Mesenchymal stem cell (in vitro differentiated cells and primary cell): ENCODE results near the gene CHRM3.
"Not testable (repeated sequence)": the region's sequence is repeated elsewhere in the genome, so short reads cannot be mapped to it uniquely, and the experiment has no call there.

Experiments used
- DNase-seq: peaks from one replicate; pipeline ENCODE4 v3.0.0-alpha.2; 2013
- H2AFZ ChIP-seq: one replicate; pipeline ENCODE4 v1.6.1; 2013; ENCODE audit warnings: low read depth, mild to moderate bottlenecking, control low read depth, inconsistent platforms, low read length, moderate library complexity
- H2AK5ac ChIP-seq: 2 replicates; pipeline ENCODE4 v1.6.1; 2013; ENCODE audit warnings: low read length, moderate library complexity, mild to moderate bottlenecking, inconsistent platforms; ENCODE audit not compliant: severe bottlenecking
- H2BK120ac ChIP-seq: one replicate; pipeline ENCODE4 v1.6.1; 2013; ENCODE audit warnings: low read depth, mild to moderate bottlenecking, inconsistent platforms, low read length, moderate library complexity
- H2BK12ac ChIP-seq, 2 experiments: one replicate each; pipeline ENCODE4 v1.6.1; 2013; ENCODE audit warnings: inconsistent platforms in 2 of 2, low read length in 2 of 2, mild to moderate bottlenecking in 2 of 2, moderate library complexity in 2 of 2, control low read depth in 1 of 2
- H2BK15ac ChIP-seq: one replicate; pipeline ENCODE4 v1.6.1; 2013; ENCODE audit warnings: mild to moderate bottlenecking, low read depth, inconsistent platforms; ENCODE audit not compliant: poor library complexity, severe bottlenecking
- H2BK5ac ChIP-seq: 2 replicates; pipeline ENCODE4 v1.6.1; 2013; ENCODE audit warnings: low read depth, mild to moderate bottlenecking, low read length, control low read depth, inconsistent platforms; ENCODE audit not compliant: poor library complexity, severe bottlenecking
- H3K14ac ChIP-seq, 2 experiments: one replicate each; pipeline ENCODE4 v1.6.1; 2013; ENCODE audit warnings: inconsistent platforms in 2 of 2, low read length in 2 of 2, control low read depth in 1 of 2, mild to moderate bottlenecking in 1 of 2, moderate library complexity in 1 of 2
- H3K18ac ChIP-seq, 2 experiments: one replicate each; pipeline ENCODE4 v1.6.1; 2013; ENCODE audit warnings: inconsistent platforms in 2 of 2, low read length in 2 of 2, control low read depth in 1 of 2, low read depth in 1 of 2, mild to moderate bottlenecking in 1 of 2
- H3K23ac ChIP-seq, 2 experiments: one replicate each; pipeline ENCODE4 v1.6.1; 2013; ENCODE audit warnings: inconsistent platforms in 2 of 2, low read length in 2 of 2, mild to moderate bottlenecking in 2 of 2, moderate library complexity in 2 of 2, control low read depth in 1 of 2
- H3K27ac ChIP-seq: 2 replicates; pipeline ENCODE4 v1.5.1; 2013; ENCODE audit warnings: mild to moderate bottlenecking, moderate library complexity, low read length, control low read depth, inconsistent platforms; ENCODE audit not compliant: poor library complexity, severe bottlenecking
- H3K27me3 ChIP-seq, 2 experiments: 2 replicates each; pipeline versions ENCODE4 v1.6.1 to v1.7.0; 2013; ENCODE audit warnings: low read length in 2 of 2, mild to moderate bottlenecking in 2 of 2, moderate library complexity in 2 of 2, control low read depth in 1 of 2, inconsistent platforms in 1 of 2; ENCODE audit not compliant: control insufficient read depth in 1 of 2, insufficient read depth in 1 of 2
- H3K36me3 ChIP-seq, 2 experiments: 2 replicates each; pipeline versions ENCODE4 v1.6.1 to v1.7.0; 2013; ENCODE audit warnings: low read length in 2 of 2, control low read depth in 1 of 2, inconsistent platforms in 1 of 2, low read depth in 1 of 2, mild to moderate bottlenecking in 1 of 2; ENCODE audit not compliant: insufficient read depth in 2 of 2, control insufficient read depth in 1 of 2
- H3K4ac ChIP-seq, 2 experiments: one replicate each; pipeline ENCODE4 v1.6.1; 2013; ENCODE audit warnings: inconsistent platforms in 2 of 2, low read length in 2 of 2, mild to moderate bottlenecking in 2 of 2, moderate library complexity in 2 of 2, control low read depth in 1 of 2, low read depth in 1 of 2
- H3K4me1 ChIP-seq: 2 replicates; pipeline ENCODE4 v1.6.1; 2013; ENCODE audit warnings: low read depth, low read length, control low read depth; ENCODE audit not compliant: control insufficient read depth, insufficient read depth
- H3K4me2 ChIP-seq: 2 replicates; pipeline ENCODE4 v1.6.1; 2013; ENCODE audit warnings: low read length, mild to moderate bottlenecking, inconsistent platforms; ENCODE audit not compliant: poor library complexity, severe bottlenecking
- H3K4me3 ChIP-seq, 2 experiments: 2 replicates each; pipeline versions ENCODE4 v1.5.1 to v1.7.0; 2013; ENCODE audit warnings: low read length in 2 of 2, mild to moderate bottlenecking in 2 of 2, control low read depth in 1 of 2, low read depth in 1 of 2; ENCODE audit not compliant: insufficient read depth in 1 of 2
- H3K79me1 ChIP-seq: replicated peaks from 2 replicates; pipeline ENCODE4 v1.6.1; 2013; ENCODE audit warnings: mild to moderate bottlenecking, control low read depth, low read length, inconsistent platforms; ENCODE audit not compliant: poor library complexity, severe bottlenecking
- H3K9ac ChIP-seq: 2 replicates; pipeline ENCODE4 v1.7.0; 2013; ENCODE audit warnings: mild to moderate bottlenecking, low read length, moderate library complexity
- H3K9me3 ChIP-seq: 2 replicates; pipeline ENCODE4 v1.7.0; 2013; ENCODE audit warnings: mild to moderate bottlenecking, low read length; ENCODE audit not compliant: control insufficient read depth
- H4K8ac ChIP-seq: one replicate; pipeline ENCODE4 v1.6.1; 2013; ENCODE audit warnings: inconsistent platforms, mild to moderate bottlenecking, low read length, moderate library complexity
- H4K91ac ChIP-seq: one replicate; pipeline ENCODE4 v1.6.1; 2013; ENCODE audit warnings: mild to moderate bottlenecking, low read length, inconsistent platforms
- WGBS: methylation state at CpG from one replicate; pipeline ENCODE4 v1.1.7; 2013; ENCODE audit warnings: mixed read lengths; 5-methylcytosine and 5-hydroxymethylcytosine counted together

CHRM3 gene

GRCh38 chr1:239370869-239371268 is 15.5 kb upstream of the CHRM3 start:
- H3K18ac ChIP-seq, H3K9ac ChIP-seq, H2BK15ac ChIP-seq, H3K27ac ChIP-seq, H2BK5ac ChIP-seq, H3K4me3 ChIP-seq, H3K4me1 ChIP-seq, H3K4me2 ChIP-seq, H2BK120ac ChIP-seq, H2AFZ ChIP-seq, DNase-seq, H3K23ac ChIP-seq, H3K79me1 ChIP-seq, H3K4ac ChIP-seq, H3K9me3 ChIP-seq, H2BK12ac ChIP-seq, H4K91ac ChIP-seq, H3K14ac ChIP-seq, H3K36me3 ChIP-seq, H4K8ac ChIP-seq, H2AK5ac ChIP-seq: not testable (repeated sequence)
- H3K27me3 ChIP-seq, result peaks cover 0 to 26% of the 10 kb centered on the region in 2 experiments
- WGBS, result 23% methylated on average over 2 of the region's 3 CpGs

GRCh38 chr1:239382666-239383065 is 3.7 kb upstream of the CHRM3 start:
- H3K79me1 ChIP-seq, result no peaks in the 10 kb centered on the region
- H2AFZ ChIP-seq, result no peak overlapping the region
- H4K8ac ChIP-seq, result no peak overlapping the region
- H3K9me3 ChIP-seq, result no peaks in the 10 kb centered on the region
- H3K4ac ChIP-seq, result no peak overlapping the region
- DNase-seq, result no peak
- H3K14ac ChIP-seq, result no peak overlapping the region
- H3K23ac ChIP-seq, result no peak overlapping the region
- H3K27me3 ChIP-seq, result peaks cover 30 to 46% of the 10 kb centered on the region in 2 experiments
- no peak overlapping the region for H2BK12ac ChIP-seq
- H3K4me2 ChIP-seq, result no peak overlapping the region
- H4K91ac ChIP-seq, result no peak overlapping the region
- no peak overlapping the region for H3K9ac ChIP-seq
- H2BK120ac ChIP-seq, result no peak overlapping the region
- no peak overlapping the region for H3K27ac ChIP-seq
- no peaks in the 10 kb centered on the region for H3K36me3 ChIP-seq
- H3K4me1 ChIP-seq, result peaks cover 17% of the 10 kb centered on the region
- H3K18ac ChIP-seq, result no peak overlapping the region
- H2BK5ac ChIP-seq, result no peak overlapping the region
- H2BK15ac ChIP-seq, result no peak overlapping the region
- no peak overlapping the region for H3K4me3 ChIP-seq
- WGBS, result 64% methylated on average over 5 of the region's 5 CpGs
- no peak overlapping the region for H2AK5ac ChIP-seq

- no peaks in the 10 kb centered on the region for H3K9me3 ChIP-seq
- H3K23ac ChIP-seq, result no peak overlapping the region
- H3K18ac ChIP-seq, result no peak overlapping the region
- no peak for DNase-seq
- H3K27ac ChIP-seq, result no peak overlapping the region
- H3K4me3 ChIP-seq, result no peak overlapping the region
- no peak overlapping the region for H2AK5ac ChIP-seq
- WGBS, result 68% methylated on average over 3 of the region's 3 CpGs
- H3K14ac ChIP-seq, result no peak overlapping the region
- no peak overlapping the region for H2BK15ac ChIP-seq
- no peak overlapping the region for H2BK120ac ChIP-seq
- no peak overlapping the region for H3K4ac ChIP-seq
- H2BK12ac ChIP-seq, result no peak overlapping the region
- no peak overlapping the region for H2AFZ ChIP-seq
- H4K8ac ChIP-seq, result no peak overlapping the region
- H3K27me3 ChIP-seq, result peaks cover 40 to 57% of the 10 kb centered on the region in 2 experiments
- no peak overlapping the region for H2BK5ac ChIP-seq
- H3K4me1 ChIP-seq, result peaks cover 20% of the 10 kb centered on the region
- no peak overlapping the region for H3K4me2 ChIP-seq
- H4K91ac ChIP-seq, result no peak overlapping the region
- H3K9ac ChIP-seq, result no peak overlapping the region
- H3K79me1 ChIP-seq, result no peaks in the 10 kb centered on the region
- H3K36me3 ChIP-seq, result no peaks in the 10 kb centered on the region
Measured at GRCh38 chr1:239383714-239384113, 2.7 kb upstream of the CHRM3 start.

GRCh38 chr1:239387304-239388158 is 1.2 kb downstream of the CHRM3 start:
- Histone ChIP-seq H3K36me3 (no peaks in the 10 kb centered on the region), H3K23ac (no peak overlapping the region), H3K4me1 (peaks cover 20% of the 10 kb centered on the region), H3K4me3 (peak overlapping the region; percentile 62 to 67), H2AK5ac (no peak overlapping the region), H3K79me1 (no peaks in the 10 kb centered on the region), H3K27ac (no peak overlapping the region), H3K18ac (no peak overlapping the region), H3K9ac (no peak overlapping the region), H3K4ac (no peak overlapping the region), H2BK12ac (no peak overlapping the region), H3K14ac (no peak overlapping the region), H3K4me2 (peak overlapping the region; percentile 98), H2AFZ (no peak overlapping the region), H3K27me3 (peaks cover 37 to 59% of the 10 kb centered on the region in 2 experiments), H2BK15ac (no peak overlapping the region), H4K91ac (no peak overlapping the region), H2BK120ac (no peak overlapping the region), H3K9me3 (no peaks in the 10 kb centered on the region), H2BK5ac (no peak overlapping the region), H4K8ac (no peak overlapping the region)
- DNase-seq, result no peak
- 3% methylated on average over 55 of the region's 55 CpGs for WGBS
